Measurements from ENCODE around the gene TMSB10.

The TMSB10 gene

GRCh38 chr2:84880395-84880644 lies 25.1 kb upstream of the TMSB10 start:
- no peak for DNase-seq (ENCODE audit: low read depth)

GRCh38 chr2:84880645-84881521 lies 24.6 kb upstream of the TMSB10 start, which contains the start of gene TRABD2A:
TRABD2A (minus strand) TSS chr2:84881084; CDS start chr2:84881039, 45 bp downstream.
- DNase-seq (ENCODE audit: low read depth) = no peak

- DNase-seq (ENCODE audit: low read depth) = peak; percentile 77
Observed at GRCh38 chr2:84881581-84882413, 23.7 kb upstream of the TMSB10 start.

- no peak for DNase-seq (ENCODE audit: low read depth)
Observed at GRCh38 chr2:84882414-84882738, 23.1 kb upstream of the TMSB10 start.

- DNase-seq (ENCODE audit: low read depth) = no peak
Observed at GRCh38 chr2:84882775-84883550, 22.5 kb upstream of the TMSB10 start.

- no peak for DNase-seq (ENCODE audit: low read depth)
Observed at GRCh38 chr2:84884449-84884848, 21.0 kb upstream of the TMSB10 start.

- DNase-seq (ENCODE audit: low read depth) = no peak
Observed at GRCh38 chr2:84885111-84885510, 20.3 kb upstream of the TMSB10 start.

GRCh38 chr2:84886791-84887190 lies 18.7 kb upstream of the TMSB10 start:
- DNase-seq (ENCODE audit: low read depth) = no peak

GRCh38 chr2:84888401-84889276 lies 16.8 kb upstream of the TMSB10 start:
- peak; percentile 51 for DNase-seq (ENCODE audit: low read depth)

- DNase-seq (ENCODE audit: low read depth) = no peak
Observed at GRCh38 chr2:84889332-84889731, 16.1 kb upstream of the TMSB10 start.

- no peak for DNase-seq (ENCODE audit: low read depth)
Observed at GRCh38 chr2:84891355-84892010, 14.0 kb upstream of the TMSB10 start.

- DNase-seq (ENCODE audit: low read depth) = no peak
Observed at GRCh38 chr2:84894131-84894586, 11.3 kb upstream of the TMSB10 start.

GRCh38 chr2:84894758-84895520 lies 10.5 kb upstream of the TMSB10 start:
- DNase-seq (ENCODE audit: low read depth) = no peak

GRCh38 chr2:84896567-84896966 lies 8.9 kb upstream of the TMSB10 start:
- DNase-seq (ENCODE audit: low read depth) = no peak

- DNase-seq (ENCODE audit: low read depth) = no peak
Observed at GRCh38 chr2:84897773-84898172, 7.7 kb upstream of the TMSB10 start.

GRCh38 chr2:84899304-84900204 lies 5.9 kb upstream of the TMSB10 start:
- DNase-seq (ENCODE audit: low read depth) = no peak

- DNase-seq (ENCODE audit: low read depth) = no peak
Observed at GRCh38 chr2:84900971-84901370, 4.5 kb upstream of the TMSB10 start.

GRCh38 chr2:84901593-84902120 lies 3.8 kb upstream of the TMSB10 start:
- peak; percentile 90 for DNase-seq (ENCODE audit: low read depth)

GRCh38 chr2:84902526-84902925 lies 2.9 kb upstream of the TMSB10 start:
- DNase-seq (ENCODE audit: low read depth) = no peak
